ENCODE data around the gene NCAN. TPM values are rescaled to one million over a fixed set of nuclear protein-coding genes. Genes with fewer than 3 reads are reported as not detected.

Gene NCAN
- total RNA-seq, 1 donor from 2014 or later = not detected

DNA sequence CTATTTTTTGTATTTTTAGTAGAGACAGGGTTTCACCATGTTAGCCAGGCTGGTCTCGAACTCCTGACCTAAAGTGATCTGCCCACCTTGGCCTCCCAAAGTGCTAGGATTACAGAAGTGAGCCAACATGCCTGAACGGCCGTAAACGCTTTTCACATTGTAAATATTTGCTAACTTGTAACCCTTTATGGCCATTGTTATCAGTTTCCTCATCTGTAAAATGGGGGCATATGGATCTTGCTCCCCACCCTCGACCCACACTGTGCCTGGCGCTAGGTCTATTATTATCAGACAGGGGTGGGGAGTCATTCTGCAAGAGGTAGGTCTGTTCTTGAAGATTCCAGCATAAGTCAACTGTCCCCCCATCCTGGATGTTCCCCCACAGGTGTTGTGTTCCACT, 11.9 kb downstream of the NCAN start:
- peaks cover 46 to 51% (median 48%) of the 10 kb centered on the region in 3 donors for H3K27me3 ChIP-seq (ENCODE audit: control insufficient read depth in 3 of 3, insufficient read depth in 3 of 3, low read length in 3 of 3)
- H3K4me3 ChIP-seq (ENCODE audit: low read length in 3 of 3) = no peak overlapping the region
- H3K27ac ChIP-seq (ENCODE audit: low read depth, low read length) = no peak overlapping the region
- H3K9ac ChIP-seq (ENCODE audit: low read depth in 1 of 3, low read length in 3 of 3) = no peak overlapping the region
- peaks cover 0 to 5% (median 0%) of the 10 kb centered on the region in 3 donors for H3K4me1 ChIP-seq (ENCODE audit: control insufficient read depth in 3 of 3, insufficient read depth in 3 of 3, low read length in 3 of 3)
- H3K9me3 ChIP-seq (ENCODE audit: control insufficient read depth in 3 of 3, low read length in 3 of 3) = no peaks in the 10 kb centered on the region
- no peaks in the 10 kb centered on the region for H3K36me3 ChIP-seq (ENCODE audit: control insufficient read depth in 3 of 3, insufficient read depth in 3 of 3, low read length in 3 of 3)

- Histone ChIP-seq H3K4me3 (ENCODE audit: low read length in 3 of 3) (no peak overlapping the region), H3K4me1 (ENCODE audit: control insufficient read depth in 3 of 3, insufficient read depth in 3 of 3, low read length in 3 of 3) (peaks cover 0 to 5% (median 0%) of the 10 kb centered on the region in 3 donors), H3K27ac (ENCODE audit: low read depth, low read length) (no peak overlapping the region), H3K9me3 (ENCODE audit: control insufficient read depth in 3 of 3, low read length in 3 of 3) (no peaks in the 10 kb centered on the region), H3K9ac (ENCODE audit: low read depth in 1 of 3, low read length in 3 of 3) (no peak overlapping the region), H3K36me3 (ENCODE audit: control insufficient read depth in 3 of 3, insufficient read depth in 3 of 3, low read length in 3 of 3) (no peaks in the 10 kb centered on the region), H3K27me3 (ENCODE audit: control insufficient read depth in 3 of 3, insufficient read depth in 3 of 3, low read length in 3 of 3) (peaks cover 50 to 56% (median 51%) of the 10 kb centered on the region in 3 donors)
These were observed 12.5 kb downstream of the NCAN start for GRCh38 chr19:19224150-19224851.

DNA sequence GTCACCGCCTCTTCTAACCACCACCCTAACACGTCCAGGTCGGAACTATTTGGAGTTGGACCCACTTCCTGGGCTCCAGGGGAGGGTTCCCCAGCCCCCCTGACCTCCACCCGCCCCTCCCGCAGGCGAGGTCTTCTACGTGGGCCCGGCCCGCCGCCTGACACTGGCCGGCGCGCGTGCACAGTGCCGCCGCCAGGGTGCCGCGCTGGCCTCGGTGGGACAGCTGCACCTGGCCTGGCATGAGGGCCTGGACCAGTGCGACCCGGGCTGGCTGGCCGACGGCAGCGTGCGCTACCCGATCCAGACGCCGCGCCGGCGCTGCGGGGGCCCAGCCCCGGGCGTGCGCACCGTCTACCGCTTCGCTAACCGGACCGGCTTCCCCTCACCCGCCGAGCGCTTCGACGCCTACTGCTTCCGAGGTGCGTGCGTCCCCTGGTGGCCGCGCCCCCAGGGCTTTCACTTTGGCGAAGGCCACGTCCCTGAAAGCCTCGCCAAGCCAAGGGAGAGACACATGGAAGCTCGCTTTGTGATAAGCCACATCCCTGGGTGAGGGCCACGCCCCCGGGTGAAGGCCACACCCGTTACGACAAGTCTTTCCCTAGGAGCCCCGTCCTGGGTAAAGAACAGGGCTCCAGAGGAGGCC, 13.2 kb downstream of the NCAN start:
- Histone ChIP-seq H3K36me3 (ENCODE audit: control insufficient read depth in 3 of 3, insufficient read depth in 3 of 3, low read length in 3 of 3) (no peaks in the 10 kb centered on the region), H3K4me3 (ENCODE audit: low read length in 3 of 3) (peak overlapping the region in 2 of 3 donors; percentile 27 to 56), H3K4me1 (ENCODE audit: control insufficient read depth in 3 of 3, insufficient read depth in 3 of 3, low read length in 3 of 3) (peaks cover 0 to 5% (median 0%) of the 10 kb centered on the region in 3 donors), H3K9me3 (ENCODE audit: control insufficient read depth in 3 of 3, low read length in 3 of 3) (no peaks in the 10 kb centered on the region), H3K27me3 (ENCODE audit: control insufficient read depth in 3 of 3, insufficient read depth in 3 of 3, low read length in 3 of 3) (peaks cover 54 to 58% (median 55%) of the 10 kb centered on the region in 3 donors), H3K27ac (ENCODE audit: low read depth, low read length) (no peak overlapping the region), H3K9ac (ENCODE audit: low read depth in 1 of 3, low read length in 3 of 3) (no peak overlapping the region)

DNA sequence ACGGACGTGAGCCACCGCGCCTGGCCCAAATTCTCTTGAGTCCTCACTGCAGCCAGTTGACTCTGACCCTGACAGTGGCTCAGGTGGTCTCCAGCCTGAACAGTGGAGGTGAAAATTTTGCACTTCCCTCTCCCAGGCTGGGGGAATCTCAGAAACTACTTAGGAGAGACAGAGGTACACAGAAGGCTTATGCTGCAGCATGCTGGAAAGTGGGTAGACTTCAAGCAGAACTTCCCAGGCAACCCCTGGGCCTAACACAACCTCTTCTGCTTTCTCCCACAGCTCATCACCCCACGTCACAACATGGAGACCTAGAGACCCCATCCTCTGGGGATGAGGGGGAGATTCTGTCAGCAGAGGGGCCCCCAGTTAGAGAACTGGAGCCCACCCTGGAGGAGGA, 14.4 kb downstream of the NCAN start:
- no peak overlapping the region for H3K27ac ChIP-seq (ENCODE audit: low read depth, low read length)
- peaks cover 54 to 58% (median 55%) of the 10 kb centered on the region in 3 donors for H3K27me3 ChIP-seq (ENCODE audit: control insufficient read depth in 3 of 3, insufficient read depth in 3 of 3, low read length in 3 of 3)
- no peak overlapping the region for H3K9ac ChIP-seq (ENCODE audit: low read depth in 1 of 3, low read length in 3 of 3)
- no peak overlapping the region for H3K4me3 ChIP-seq (ENCODE audit: low read length in 3 of 3)
- no peaks in the 10 kb centered on the region for H3K36me3 ChIP-seq (ENCODE audit: control insufficient read depth in 3 of 3, insufficient read depth in 3 of 3, low read length in 3 of 3)
- H3K9me3 ChIP-seq (ENCODE audit: control insufficient read depth in 3 of 3, low read length in 3 of 3) = no peaks in the 10 kb centered on the region
- peaks cover 0 to 5% (median 0%) of the 10 kb centered on the region in 3 donors for H3K4me1 ChIP-seq (ENCODE audit: control insufficient read depth in 3 of 3, insufficient read depth in 3 of 3, low read length in 3 of 3)

DNA sequence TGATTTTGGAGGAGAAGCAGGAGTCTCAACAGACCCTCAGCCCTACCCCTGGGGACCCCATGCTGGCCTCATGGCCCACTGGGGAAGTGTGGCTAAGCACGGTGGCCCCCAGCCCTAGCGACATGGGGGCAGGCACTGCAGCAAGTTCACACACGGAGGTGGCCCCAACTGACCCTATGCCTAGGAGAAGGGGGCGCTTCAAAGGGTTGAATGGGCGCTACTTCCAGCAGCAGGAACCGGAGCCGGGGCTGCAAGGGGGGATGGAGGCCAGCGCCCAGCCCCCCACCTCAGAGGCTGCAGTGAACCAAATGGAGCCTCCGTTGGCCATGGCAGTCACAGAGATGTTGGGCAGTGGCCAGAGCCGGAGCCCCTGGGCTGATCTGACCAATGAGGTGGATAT, 14.9 kb downstream of the NCAN start:
- H3K9ac ChIP-seq (ENCODE audit: low read depth in 1 of 3, low read length in 3 of 3) = no peak overlapping the region
- no peak overlapping the region for H3K27ac ChIP-seq (ENCODE audit: low read depth, low read length)
- peaks cover 54 to 57% (median 55%) of the 10 kb centered on the region in 3 donors for H3K27me3 ChIP-seq (ENCODE audit: control insufficient read depth in 3 of 3, insufficient read depth in 3 of 3, low read length in 3 of 3)
- H3K9me3 ChIP-seq (ENCODE audit: control insufficient read depth in 3 of 3, low read length in 3 of 3) = no peaks in the 10 kb centered on the region
- H3K4me1 ChIP-seq (ENCODE audit: control insufficient read depth in 3 of 3, insufficient read depth in 3 of 3, low read length in 3 of 3) = peaks cover 0 to 5% (median 0%) of the 10 kb centered on the region in 3 donors
- H3K36me3 ChIP-seq (ENCODE audit: control insufficient read depth in 3 of 3, insufficient read depth in 3 of 3, low read length in 3 of 3) = no peaks in the 10 kb centered on the region
- no peak overlapping the region for H3K4me3 ChIP-seq (ENCODE audit: low read length in 3 of 3)

DNA sequence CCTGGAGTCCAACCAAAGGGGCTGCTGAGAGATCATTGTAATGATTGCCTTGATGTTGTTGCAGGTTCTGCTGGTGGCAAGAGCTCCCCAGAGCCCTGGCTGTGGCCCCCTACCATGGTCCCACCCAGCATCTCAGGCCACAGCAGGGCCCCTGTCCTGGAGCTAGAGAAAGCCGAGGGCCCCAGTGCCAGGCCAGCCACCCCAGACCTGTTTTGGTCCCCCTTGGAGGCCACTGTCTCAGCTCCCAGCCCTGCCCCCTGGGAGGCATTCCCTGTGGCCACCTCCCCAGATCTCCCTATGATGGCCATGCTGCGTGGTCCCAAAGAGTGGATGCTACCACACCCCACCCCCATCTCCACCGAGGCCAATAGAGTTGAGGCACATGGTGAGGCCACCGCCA, 15.5 kb downstream of the NCAN start:
- H3K27me3 ChIP-seq (ENCODE audit: control insufficient read depth in 3 of 3, insufficient read depth in 3 of 3, low read length in 3 of 3) = peaks cover 54 to 55% (median 55%) of the 10 kb centered on the region in 3 donors
- H3K9ac ChIP-seq (ENCODE audit: low read depth in 1 of 3, low read length in 3 of 3) = no peak overlapping the region
- no peak overlapping the region for H3K27ac ChIP-seq (ENCODE audit: low read depth, low read length)
- H3K4me3 ChIP-seq (ENCODE audit: low read length in 3 of 3) = no peak overlapping the region
- H3K9me3 ChIP-seq (ENCODE audit: control insufficient read depth in 3 of 3, low read length in 3 of 3) = no peaks in the 10 kb centered on the region
- peaks cover 0 to 5% (median 0%) of the 10 kb centered on the region in 3 donors for H3K4me1 ChIP-seq (ENCODE audit: control insufficient read depth in 3 of 3, insufficient read depth in 3 of 3, low read length in 3 of 3)
- H3K36me3 ChIP-seq (ENCODE audit: control insufficient read depth in 3 of 3, insufficient read depth in 3 of 3, low read length in 3 of 3) = no peaks in the 10 kb centered on the region

GRCh38 chr19:19229701-19230100, 17.9 kb downstream of the NCAN start:
- Histone ChIP-seq H3K27ac (ENCODE audit: low read depth, low read length) (no peak overlapping the region), H3K4me1 (ENCODE audit: control insufficient read depth in 3 of 3, insufficient read depth in 3 of 3, low read length in 3 of 3) (peaks cover 0 to 5% (median 0%) of the 10 kb centered on the region in 3 donors), H3K36me3 (ENCODE audit: control insufficient read depth in 3 of 3, insufficient read depth in 3 of 3, low read length in 3 of 3) (no peaks in the 10 kb centered on the region), H3K4me3 (ENCODE audit: low read length in 3 of 3) (no peak overlapping the region), H3K9ac (ENCODE audit: low read depth in 1 of 3, low read length in 3 of 3) (no peak overlapping the region), H3K9me3 (ENCODE audit: control insufficient read depth in 3 of 3, low read length in 3 of 3) (peaks cover 12% of the 10 kb centered on the region in 3 donors), H3K27me3 (ENCODE audit: control insufficient read depth in 3 of 3, insufficient read depth in 3 of 3, low read length in 3 of 3) (peaks cover 47 to 52% (median 47%) of the 10 kb centered on the region in 3 donors)

DNA sequence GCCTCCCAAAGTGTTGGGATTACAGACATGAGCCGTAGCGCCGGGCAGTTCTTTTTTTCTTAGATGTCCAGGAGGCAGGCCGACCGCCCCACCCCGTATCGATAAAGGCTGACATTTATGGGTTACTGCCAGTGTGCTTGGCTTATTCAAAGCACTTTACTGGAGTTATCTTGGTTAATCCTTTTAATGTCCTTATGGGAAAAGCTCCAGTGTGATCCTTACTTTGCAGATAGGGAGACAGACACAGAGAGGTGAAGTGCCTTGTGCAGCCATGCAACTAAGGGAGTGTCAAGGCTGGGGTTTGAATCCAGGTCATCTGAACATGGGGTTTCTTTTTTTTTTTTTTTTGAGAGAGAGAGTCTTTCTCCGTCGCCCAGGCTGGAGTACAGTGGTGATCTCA, 19.2 kb downstream of the NCAN start:
- H3K9me3 ChIP-seq (ENCODE audit: control insufficient read depth in 3 of 3, low read length in 3 of 3) = peaks cover 16 to 18% (median 17%) of the 10 kb centered on the region in 3 donors
- no peak overlapping the region for H3K4me3 ChIP-seq (ENCODE audit: low read length in 3 of 3)
- no peak overlapping the region for H3K9ac ChIP-seq (ENCODE audit: low read depth in 1 of 3, low read length in 3 of 3)
- peaks cover 36 to 41% (median 36%) of the 10 kb centered on the region in 3 donors for H3K27me3 ChIP-seq (ENCODE audit: control insufficient read depth in 3 of 3, insufficient read depth in 3 of 3, low read length in 3 of 3)
- no peak overlapping the region for H3K27ac ChIP-seq (ENCODE audit: low read depth, low read length)
- H3K4me1 ChIP-seq (ENCODE audit: control insufficient read depth in 3 of 3, insufficient read depth in 3 of 3, low read length in 3 of 3) = no peaks in the 10 kb centered on the region
- H3K36me3 ChIP-seq (ENCODE audit: control insufficient read depth in 3 of 3, insufficient read depth in 3 of 3, low read length in 3 of 3) = no peaks in the 10 kb centered on the region

DNA sequence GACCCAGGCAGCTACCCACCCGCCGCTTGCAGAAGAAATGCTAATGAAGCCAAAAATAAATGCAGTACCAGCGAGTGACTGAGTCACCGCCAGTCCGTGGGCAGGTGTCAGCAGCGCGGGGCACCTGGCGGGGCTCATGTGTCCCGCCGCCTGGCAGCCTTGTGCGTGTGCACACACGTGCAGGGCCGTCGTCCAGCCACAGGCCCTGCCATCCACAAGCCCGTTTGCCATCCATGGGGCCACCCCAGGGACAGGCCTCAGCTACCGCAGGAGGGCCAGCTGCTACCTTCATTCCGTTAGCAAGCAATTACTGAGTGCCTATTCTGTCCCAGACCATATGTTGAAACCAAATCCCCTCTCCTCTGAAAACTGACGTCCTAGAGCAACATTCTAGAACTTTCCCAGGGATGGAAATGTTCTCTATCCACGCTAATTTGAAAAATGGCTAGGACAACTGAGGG, 20.5 kb downstream of the NCAN start:
- Histone ChIP-seq H3K9ac (ENCODE audit: low read depth in 1 of 3, low read length in 3 of 3) (no peak overlapping the region), H3K4me3 (ENCODE audit: low read length in 3 of 3) (no peak overlapping the region), H3K36me3 (ENCODE audit: control insufficient read depth in 3 of 3, insufficient read depth in 3 of 3, low read length in 3 of 3) (no peaks in the 10 kb centered on the region), H3K27ac (ENCODE audit: low read depth, low read length) (no peak overlapping the region), H3K4me1 (ENCODE audit: control insufficient read depth in 3 of 3, insufficient read depth in 3 of 3, low read length in 3 of 3) (no peaks in the 10 kb centered on the region), H3K27me3 (ENCODE audit: control insufficient read depth in 3 of 3, insufficient read depth in 3 of 3, low read length in 3 of 3) (peaks cover 23 to 28% (median 25%) of the 10 kb centered on the region in 3 donors), H3K9me3 (ENCODE audit: control insufficient read depth in 3 of 3, low read length in 3 of 3) (peaks cover 16 to 19% (median 17%) of the 10 kb centered on the region in 3 donors)

DNA sequence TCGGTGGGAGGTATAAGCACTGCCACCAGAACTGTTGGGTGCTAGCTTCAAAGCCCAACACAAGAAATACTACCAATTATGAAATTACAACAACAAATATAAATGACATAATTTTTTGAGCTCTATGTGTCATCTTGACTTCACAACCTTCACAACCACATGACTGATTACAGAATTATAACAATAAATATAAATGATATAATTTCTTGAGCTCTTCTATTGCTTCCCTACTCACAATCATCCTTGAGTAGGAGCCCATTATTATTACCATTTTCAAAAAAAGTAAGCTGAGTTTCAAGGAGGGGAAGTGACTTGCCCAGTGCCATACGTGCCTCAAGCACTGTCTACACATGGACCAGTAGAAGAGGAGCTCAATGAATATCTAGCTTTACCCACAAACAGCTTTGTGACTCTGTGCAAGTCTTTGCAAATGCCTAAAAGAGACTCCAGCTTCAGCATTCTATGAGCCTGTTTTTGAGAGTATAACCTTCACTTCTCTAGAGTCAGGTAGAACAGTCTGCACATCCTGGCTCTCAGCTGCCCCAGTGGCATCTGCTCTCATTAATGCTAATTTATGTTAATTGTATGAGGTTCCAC, 22.6 kb downstream of the NCAN start:
- Histone ChIP-seq H3K9ac (ENCODE audit: low read depth in 1 of 3, low read length in 3 of 3) (no peak overlapping the region), H3K9me3 (ENCODE audit: control insufficient read depth in 3 of 3, low read length in 3 of 3) (peaks cover 16 to 19% (median 17%) of the 10 kb centered on the region in 3 donors), H3K36me3 (ENCODE audit: control insufficient read depth in 3 of 3, insufficient read depth in 3 of 3, low read length in 3 of 3) (no peaks in the 10 kb centered on the region), H3K4me1 (ENCODE audit: control insufficient read depth in 3 of 3, insufficient read depth in 3 of 3, low read length in 3 of 3) (no peaks in the 10 kb centered on the region), H3K27me3 (ENCODE audit: control insufficient read depth in 3 of 3, insufficient read depth in 3 of 3, low read length in 3 of 3) (peaks cover 12 to 18% (median 12%) of the 10 kb centered on the region in 3 donors), H3K27ac (ENCODE audit: low read depth, low read length) (no peak overlapping the region), H3K4me3 (ENCODE audit: low read length in 3 of 3) (peak overlapping the region in 1 of 3 donors; percentile 41)

All from skeletal muscle tissue (tissue), 4 donors.